Panc1 (cell line): Measurements from ENCODE around the gene SRSF3.

Experiments
- POLR2AphosphoS5 ChIP-seq: IDR thresholded peaks from 2 replicates; pipeline ENCODE4 v1.6.1; 2012; ENCODE audit warnings: mild to moderate bottlenecking, low read depth, low read length, moderate library complexity
- SIN3A ChIP-seq: IDR thresholded peaks from 2 replicates; pipeline ENCODE4 v1.6.1; 2012; ENCODE audit warnings: low read depth, mild to moderate bottlenecking, low read length, moderate library complexity, borderline replicate concordance; ENCODE audit not compliant: insufficient read depth
- TCF7L2 ChIP-seq: IDR thresholded peaks from 2 replicates; pipeline ENCODE4 v1.6.1; 2011; ENCODE audit warnings: mild to moderate bottlenecking, low read depth, low read length, inconsistent platforms
- TF ChIP-seq, protein P1 (sequence below): fragments of 450-650 bp; IDR thresholded peaks from 2 replicates; pipeline ENCODE4 v1.5.1; 2017; ENCODE audit warnings: mild to moderate bottlenecking
- TF ChIP-seq, protein P2 (sequence below), 2 experiments: IDR thresholded peaks; 2 replicates each; pipeline ENCODE4 v1.6.1; 2011 to 2012; ENCODE audit warnings: low read depth in 2 of 2, control low read depth in 1 of 2, low read length in 1 of 2, mild to moderate bottlenecking in 1 of 2, moderate library complexity in 1 of 2; ENCODE audit not compliant: insufficient read depth in 1 of 2

DNA sequence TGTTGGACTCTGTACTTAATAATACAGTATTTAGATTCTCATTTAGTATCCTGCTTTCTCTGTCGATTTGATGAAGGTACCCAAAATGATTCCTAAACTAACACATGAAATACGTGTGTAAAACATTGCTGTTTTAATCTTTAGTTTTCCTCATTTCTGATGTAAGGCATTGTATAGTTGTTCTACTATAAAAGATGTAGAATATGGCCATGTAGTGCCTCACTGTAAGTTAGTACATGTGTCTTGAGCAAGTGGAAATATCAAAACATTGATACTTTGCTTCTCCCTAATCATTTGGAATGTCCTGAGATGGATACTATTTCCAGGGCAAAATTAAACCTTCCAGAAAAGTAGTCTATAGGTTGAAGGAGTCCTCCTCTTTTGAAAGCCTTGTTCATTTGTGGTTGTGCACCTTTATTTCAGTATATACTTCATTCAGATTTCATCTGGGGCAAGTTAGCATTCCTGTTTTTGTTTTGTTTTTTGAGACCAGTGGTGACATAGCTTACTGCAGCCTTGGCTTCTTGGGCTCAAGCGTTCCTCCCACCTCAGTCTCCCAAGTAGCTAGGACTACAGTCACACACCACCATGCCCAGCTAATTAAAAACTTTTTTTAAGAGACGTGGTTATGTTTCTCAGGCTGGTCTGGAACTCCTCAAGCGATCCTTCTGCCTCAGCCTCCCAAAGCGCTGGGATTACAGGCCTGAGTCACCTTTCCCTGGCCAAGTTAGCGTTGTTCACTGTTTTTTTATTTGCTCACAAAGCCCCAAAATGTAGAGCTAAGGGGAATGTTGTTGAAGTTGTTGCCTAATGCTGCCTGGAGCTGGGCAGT, 11.6 kb downstream of the SRSF3 start:
- TF ChIP-seq, protein P1, sequence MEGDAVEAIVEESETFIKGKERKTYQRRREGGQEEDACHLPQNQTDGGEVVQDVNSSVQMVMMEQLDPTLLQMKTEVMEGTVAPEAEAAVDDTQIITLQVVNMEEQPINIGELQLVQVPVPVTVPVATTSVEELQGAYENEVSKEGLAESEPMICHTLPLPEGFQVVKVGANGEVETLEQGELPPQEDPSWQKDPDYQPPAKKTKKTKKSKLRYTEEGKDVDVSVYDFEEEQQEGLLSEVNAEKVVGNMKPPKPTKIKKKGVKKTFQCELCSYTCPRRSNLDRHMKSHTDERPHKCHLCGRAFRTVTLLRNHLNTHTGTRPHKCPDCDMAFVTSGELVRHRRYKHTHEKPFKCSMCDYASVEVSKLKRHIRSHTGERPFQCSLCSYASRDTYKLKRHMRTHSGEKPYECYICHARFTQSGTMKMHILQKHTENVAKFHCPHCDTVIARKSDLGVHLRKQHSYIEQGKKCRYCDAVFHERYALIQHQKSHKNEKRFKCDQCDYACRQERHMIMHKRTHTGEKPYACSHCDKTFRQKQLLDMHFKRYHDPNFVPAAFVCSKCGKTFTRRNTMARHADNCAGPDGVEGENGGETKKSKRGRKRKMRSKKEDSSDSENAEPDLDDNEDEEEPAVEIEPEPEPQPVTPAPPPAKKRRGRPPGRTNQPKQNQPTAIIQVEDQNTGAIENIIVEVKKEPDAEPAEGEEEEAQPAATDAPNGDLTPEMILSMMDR, result no peak
- TF ChIP-seq POLR2AphosphoS5 (no peak; the same call in 1 of the 2 replicates), TCF7L2 (no peak), SIN3A (no peak)
- TF ChIP-seq, protein P2, sequence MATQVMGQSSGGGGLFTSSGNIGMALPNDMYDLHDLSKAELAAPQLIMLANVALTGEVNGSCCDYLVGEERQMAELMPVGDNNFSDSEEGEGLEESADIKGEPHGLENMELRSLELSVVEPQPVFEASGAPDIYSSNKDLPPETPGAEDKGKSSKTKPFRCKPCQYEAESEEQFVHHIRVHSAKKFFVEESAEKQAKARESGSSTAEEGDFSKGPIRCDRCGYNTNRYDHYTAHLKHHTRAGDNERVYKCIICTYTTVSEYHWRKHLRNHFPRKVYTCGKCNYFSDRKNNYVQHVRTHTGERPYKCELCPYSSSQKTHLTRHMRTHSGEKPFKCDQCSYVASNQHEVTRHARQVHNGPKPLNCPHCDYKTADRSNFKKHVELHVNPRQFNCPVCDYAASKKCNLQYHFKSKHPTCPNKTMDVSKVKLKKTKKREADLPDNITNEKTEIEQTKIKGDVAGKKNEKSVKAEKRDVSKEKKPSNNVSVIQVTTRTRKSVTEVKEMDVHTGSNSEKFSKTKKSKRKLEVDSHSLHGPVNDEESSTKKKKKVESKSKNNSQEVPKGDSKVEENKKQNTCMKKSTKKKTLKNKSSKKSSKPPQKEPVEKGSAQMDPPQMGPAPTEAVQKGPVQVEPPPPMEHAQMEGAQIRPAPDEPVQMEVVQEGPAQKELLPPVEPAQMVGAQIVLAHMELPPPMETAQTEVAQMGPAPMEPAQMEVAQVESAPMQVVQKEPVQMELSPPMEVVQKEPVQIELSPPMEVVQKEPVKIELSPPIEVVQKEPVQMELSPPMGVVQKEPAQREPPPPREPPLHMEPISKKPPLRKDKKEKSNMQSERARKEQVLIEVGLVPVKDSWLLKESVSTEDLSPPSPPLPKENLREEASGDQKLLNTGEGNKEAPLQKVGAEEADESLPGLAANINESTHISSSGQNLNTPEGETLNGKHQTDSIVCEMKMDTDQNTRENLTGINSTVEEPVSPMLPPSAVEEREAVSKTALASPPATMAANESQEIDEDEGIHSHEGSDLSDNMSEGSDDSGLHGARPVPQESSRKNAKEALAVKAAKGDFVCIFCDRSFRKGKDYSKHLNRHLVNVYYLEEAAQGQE (IDR thresholded peaks at IDR 0.05; ENCODE audit: insufficient read depth in 1 of 2, low read depth in 2 of 2, low read length in 1 of 2), result no peak
